GM12892 (cell line): Measurements from ENCODE around the gene MKRN2OS.

Experiments
- DNase-seq: peaks from one replicate; pipeline ENCODE4 v3.0.0; 2011; ENCODE audit not compliant: insufficient read length
- FAIRE-seq: peaks from 2 replicates; lab custom pipeline; 2011; peaks lifted over from hg19 to GRCh38; lab: Jason Lieb, UNC
- POLR2A ChIP-seq: IDR thresholded peaks from 2 replicates; pipeline ENCODE4 v1.6.1; 2011; ENCODE audit warnings: low read depth, low read length, control low read depth
- POLR2AphosphoS5 ChIP-seq: IDR thresholded peaks from 2 replicates; pipeline ENCODE4 v1.6.1; 2011; ENCODE audit warnings: low read depth, low read length, control low read depth
- TAF1 ChIP-seq: IDR thresholded peaks from 2 replicates; pipeline ENCODE4 v1.6.1; 2011; ENCODE audit warnings: low read depth, mild to moderate bottlenecking, control low read depth, low read length, borderline replicate concordance

The MKRN2OS gene

GRCh38 chr3:12507591-12508281, 37.6 kb downstream of the MKRN2OS start:
- no peak for FAIRE-seq
- TF ChIP-seq POLR2AphosphoS5 (no peak), POLR2A (no peak)
- DNase-seq = no peak

- DNase-seq (no peak), FAIRE-seq (no peak)
- TF ChIP-seq POLR2A (no peak), POLR2AphosphoS5 (no peak), TAF1 (no peak)
Measured at GRCh38 chr3:12506201-12506709, 39.0 kb downstream of the MKRN2OS start.

GRCh38 chr3:12503126-12503957, 42.0 kb downstream of the MKRN2OS start:
- FAIRE-seq (no peak), DNase-seq (no peak)
- no peak for TF ChIP-seq POLR2AphosphoS5
- TF ChIP-seq TAF1 = no peak
- no peak for TF ChIP-seq POLR2A

- FAIRE-seq = no peak
- no peak for TF ChIP-seq POLR2A
- TF ChIP-seq POLR2AphosphoS5 = no peak
- no peak for TF ChIP-seq TAF1
- DNase-seq = no peak
Measured at GRCh38 chr3:12501360-12502020, 43.8 kb downstream of the MKRN2OS start.

GRCh38 chr3:12499474-12499873, 45.8 kb downstream of the MKRN2OS start:
- DNase-seq (no peak), FAIRE-seq (no peak)
- TF ChIP-seq TAF1 (no peak), POLR2AphosphoS5 (no peak), POLR2A (no peak)

GRCh38 chr3:12496453-12496761, 48.9 kb downstream of the MKRN2OS start:
- FAIRE-seq = no peak
- DNase-seq = no peak
- TF ChIP-seq POLR2AphosphoS5 = no peak
- TF ChIP-seq TAF1 = no peak
- TF ChIP-seq POLR2A = no peak

- FAIRE-seq = no peak
- DNase-seq = no peak
- TF ChIP-seq POLR2A = no peak
Measured at GRCh38 chr3:12495749-12496452, 49.4 kb downstream of the MKRN2OS start.

GRCh38 chr3:12490547-12490946, 54.8 kb downstream of the MKRN2OS start:
- no peak for FAIRE-seq
- TF ChIP-seq POLR2A = no peak
- TF ChIP-seq POLR2AphosphoS5 = no peak
- no peak for TF ChIP-seq TAF1
- DNase-seq = no peak

GRCh38 chr3:12489832-12490231, 55.5 kb downstream of the MKRN2OS start:
- TF ChIP-seq POLR2A = no peak
- DNase-seq (no peak), FAIRE-seq (no peak)
